HFFc6 (cell line): ENCODE results near the gene JAKMIP2. TPM values are rescaled to one million over a fixed set of nuclear protein-coding genes. Genes with fewer than 3 reads are reported as not detected.
"Not testable (repeated sequence)": the region's sequence is repeated elsewhere in the genome, so short reads cannot be mapped to it uniquely, and the experiment has no call there.

Experiments used
- DNase-seq: peaks from one replicate; pipeline ENCODE4 v3.0.0-alpha.2; 2018
- H3K27ac Mint-ChIP-seq: 2 replicates; pipeline ENCODE4 v1.8.0; 2020; ENCODE audit warnings: mild to moderate bottlenecking, mixed read lengths
- H3K27me3 Mint-ChIP-seq: 2 replicates; pipeline ENCODE4 v1.8.0; 2021; ENCODE audit warnings: mild to moderate bottlenecking, moderate library complexity, mixed read lengths; ENCODE audit not compliant: insufficient read depth
- H3K36me3 Mint-ChIP-seq: 2 replicates; pipeline ENCODE4 v1.8.0; 2021; ENCODE audit warnings: low read depth, mixed read lengths
- H3K4me1 Mint-ChIP-seq: 2 replicates; pipeline ENCODE4 v1.8.0; 2020; ENCODE audit warnings: low read depth, mixed read lengths
- H3K4me3 Mint-ChIP-seq: 2 replicates; pipeline ENCODE4 v1.8.0; 2020; ENCODE audit warnings: mild to moderate bottlenecking, moderate library complexity, mixed read lengths
- H3K9me3 Mint-ChIP-seq: 2 replicates; pipeline ENCODE4 v1.8.0; 2020; ENCODE audit warnings: mild to moderate bottlenecking, mixed read lengths
- total RNA-seq, 6 experiments: library from RNA; stranded (reverse); fragmentation: NEBNext Ultra II Directional; extraction: Animal tissue kit (Norgen Biotek cat#: 25700); gene quantifications; 2 replicates in 1 of 6; 3 replicates in 5 of 6; pipeline ENCODE4 v1.2.3, GENCODE V29; 2021
- TF ChIP-seq, protein P1 (sequence below): fragments of 200-600 bp; sonication (generic); IDR thresholded peaks from 2 replicates; pipeline ENCODE4 v1.5.0; 2021; ENCODE audit warnings: antibody characterized with exemption, mild to moderate bottlenecking

The JAKMIP2 gene
- total RNA-seq, 6 experiments from 2014 or later = not detected

DNA sequence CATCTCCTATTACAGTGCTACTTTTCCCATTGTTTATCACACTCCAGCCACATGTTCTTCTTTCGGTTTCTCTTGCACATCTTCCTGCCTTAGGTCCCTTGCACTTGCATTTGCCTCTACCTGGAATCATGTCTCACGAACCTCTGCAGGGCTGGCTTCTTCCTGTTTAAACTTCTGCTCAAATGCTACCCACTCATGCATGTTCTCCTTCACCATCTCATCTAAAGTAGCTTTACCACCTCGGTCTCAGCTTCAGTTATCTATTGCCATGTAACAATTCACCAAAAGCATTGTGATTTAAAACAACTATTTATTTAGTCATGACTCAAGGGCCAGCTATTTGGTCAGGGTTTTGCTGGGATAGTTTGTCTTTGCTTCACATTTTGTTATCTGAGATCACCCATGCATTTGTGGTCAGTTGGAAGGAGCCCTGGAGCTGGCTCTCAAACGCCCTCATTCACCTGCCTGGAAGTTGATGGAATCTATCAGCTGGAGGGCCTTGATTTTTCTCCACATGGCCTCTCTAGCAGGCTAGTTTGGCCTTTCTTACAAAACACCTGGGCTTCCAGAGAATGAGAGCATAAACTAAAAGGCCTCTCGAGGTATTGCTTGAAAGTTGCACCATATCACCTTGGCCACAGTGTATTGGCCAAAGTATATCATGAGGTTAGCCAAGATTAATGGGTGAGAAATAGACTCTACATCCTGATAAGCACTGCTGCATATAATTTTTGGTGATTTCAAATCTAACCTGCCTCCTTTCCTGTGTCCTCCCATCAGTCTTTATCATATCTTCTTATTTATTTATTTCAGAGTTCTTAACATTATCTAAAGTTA lies 27.5 kb upstream of the JAKMIP2 start:
- Mint-ChIP-seq H3K9me3 (peaks cover 6% of the 10 kb centered on the region), H3K4me3 (no peak overlapping the region), H3K27ac (no peak overlapping the region), H3K4me1 (no peaks in the 10 kb centered on the region), H3K36me3 (no peaks in the 10 kb centered on the region), H3K27me3 (no peaks in the 10 kb centered on the region)
- TF ChIP-seq, protein P1, sequence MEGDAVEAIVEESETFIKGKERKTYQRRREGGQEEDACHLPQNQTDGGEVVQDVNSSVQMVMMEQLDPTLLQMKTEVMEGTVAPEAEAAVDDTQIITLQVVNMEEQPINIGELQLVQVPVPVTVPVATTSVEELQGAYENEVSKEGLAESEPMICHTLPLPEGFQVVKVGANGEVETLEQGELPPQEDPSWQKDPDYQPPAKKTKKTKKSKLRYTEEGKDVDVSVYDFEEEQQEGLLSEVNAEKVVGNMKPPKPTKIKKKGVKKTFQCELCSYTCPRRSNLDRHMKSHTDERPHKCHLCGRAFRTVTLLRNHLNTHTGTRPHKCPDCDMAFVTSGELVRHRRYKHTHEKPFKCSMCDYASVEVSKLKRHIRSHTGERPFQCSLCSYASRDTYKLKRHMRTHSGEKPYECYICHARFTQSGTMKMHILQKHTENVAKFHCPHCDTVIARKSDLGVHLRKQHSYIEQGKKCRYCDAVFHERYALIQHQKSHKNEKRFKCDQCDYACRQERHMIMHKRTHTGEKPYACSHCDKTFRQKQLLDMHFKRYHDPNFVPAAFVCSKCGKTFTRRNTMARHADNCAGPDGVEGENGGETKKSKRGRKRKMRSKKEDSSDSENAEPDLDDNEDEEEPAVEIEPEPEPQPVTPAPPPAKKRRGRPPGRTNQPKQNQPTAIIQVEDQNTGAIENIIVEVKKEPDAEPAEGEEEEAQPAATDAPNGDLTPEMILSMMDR = no peak
- no peak for DNase-seq

DNA sequence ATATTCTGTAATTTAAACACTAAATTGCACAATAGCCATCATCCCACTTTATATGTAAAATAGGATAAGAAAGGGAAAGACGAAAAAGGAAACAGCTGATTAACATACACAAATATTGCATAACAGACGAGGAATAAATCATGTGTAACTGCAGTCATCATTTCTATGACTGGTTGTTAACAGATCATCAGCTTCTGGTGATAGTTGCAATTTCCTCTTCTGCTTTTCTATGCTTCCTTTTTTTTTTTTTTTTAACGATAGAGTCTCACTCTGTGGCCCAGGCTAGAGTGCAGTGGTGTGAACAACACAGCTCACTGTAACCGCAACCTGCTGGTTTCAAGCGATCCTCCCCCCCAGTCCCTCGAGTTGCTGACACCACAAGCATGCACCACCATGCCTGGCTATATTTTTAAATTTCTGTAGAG lies 22.5 kb upstream of the JAKMIP2 start:
- H3K27me3 Mint-ChIP-seq = no peaks in the 10 kb centered on the region
- no peak overlapping the region for H3K4me3 Mint-ChIP-seq
- no peak for DNase-seq
- H3K36me3 Mint-ChIP-seq = no peaks in the 10 kb centered on the region
- TF ChIP-seq, protein P1 = no peak
- no peaks in the 10 kb centered on the region for H3K4me1 Mint-ChIP-seq
- no peak overlapping the region for H3K27ac Mint-ChIP-seq
- H3K9me3 Mint-ChIP-seq = peaks cover 4% of the 10 kb centered on the region

DNA sequence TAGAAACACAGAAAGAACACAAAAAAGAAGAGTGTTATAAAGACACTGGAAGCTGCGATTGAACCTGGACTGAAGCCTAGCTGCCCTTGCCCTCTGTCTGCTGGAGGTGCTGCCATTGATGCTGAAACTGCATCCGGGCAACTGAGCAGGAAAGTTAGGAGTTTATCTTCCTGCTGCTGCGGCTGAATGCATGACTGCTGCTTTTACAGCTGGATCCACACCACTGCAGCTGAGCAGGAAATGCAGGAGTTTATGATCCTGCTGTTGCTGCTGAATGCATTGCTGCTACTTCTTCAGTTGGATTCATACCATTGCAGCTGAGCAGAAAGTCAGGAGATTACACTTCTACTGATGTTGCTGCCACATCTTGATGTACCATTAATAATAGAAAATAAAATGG lies 21.8 kb upstream of the JAKMIP2 start:
- no peak overlapping the region for H3K4me3 Mint-ChIP-seq
- H3K36me3 Mint-ChIP-seq = no peaks in the 10 kb centered on the region
- no peak for DNase-seq
- no peak overlapping the region for H3K27ac Mint-ChIP-seq
- H3K27me3 Mint-ChIP-seq = no peaks in the 10 kb centered on the region
- TF ChIP-seq, protein P1 = no peak
- H3K9me3 Mint-ChIP-seq = peaks cover 11% of the 10 kb centered on the region
- H3K4me1 Mint-ChIP-seq = no peaks in the 10 kb centered on the region

DNA sequence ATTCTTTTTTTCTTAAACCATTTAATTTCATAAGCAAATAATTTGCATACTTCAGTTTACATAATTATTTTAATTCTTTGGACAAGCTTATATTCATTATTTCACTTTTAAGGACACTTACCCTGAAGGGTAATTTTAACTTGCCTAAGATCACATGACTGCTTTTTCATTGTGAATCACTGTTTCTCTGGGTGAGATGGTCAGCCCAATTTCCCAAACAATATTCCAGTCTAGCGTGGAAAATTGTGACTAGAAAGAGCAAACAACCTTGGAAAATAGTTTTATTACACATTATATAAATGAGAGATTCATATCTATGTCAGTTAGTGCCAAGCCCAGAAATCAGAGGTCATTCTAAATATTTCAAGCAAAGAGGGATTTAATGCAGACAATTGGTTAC lies 21.4 kb upstream of the JAKMIP2 start:
- no peak overlapping the region for H3K4me3 Mint-ChIP-seq
- H3K27me3 Mint-ChIP-seq = no peaks in the 10 kb centered on the region

DNA sequence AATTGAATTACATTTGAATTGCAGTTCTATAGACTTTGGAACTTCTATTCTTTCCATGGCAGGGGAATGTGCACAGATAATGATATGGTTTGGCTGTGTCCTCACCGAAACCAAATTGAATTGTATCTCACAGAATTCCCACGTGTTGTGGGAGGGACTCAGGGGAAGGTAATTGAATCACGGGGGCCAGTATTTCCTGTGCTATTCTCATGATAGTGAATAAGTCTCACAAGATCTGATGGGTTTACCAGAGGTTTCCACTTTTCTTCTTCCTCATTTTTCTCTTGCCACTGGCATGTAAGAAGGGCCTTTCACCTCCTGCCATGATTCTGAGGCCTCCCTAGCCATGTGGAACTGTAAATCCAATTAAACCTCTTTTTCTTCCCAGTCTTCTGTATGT lies 20.6 kb upstream of the JAKMIP2 start:
- H3K27ac Mint-ChIP-seq = not testable (repeated sequence)

More for the DNA sequence above, 21.4 kb upstream of the JAKMIP2 start:
- peaks cover 12% of the 10 kb centered on the region for H3K9me3 Mint-ChIP-seq
- DNase-seq = no peak
- H3K27ac Mint-ChIP-seq = no peak overlapping the region
- TF ChIP-seq, protein P1 = no peak
- no peaks in the 10 kb centered on the region for H3K36me3 Mint-ChIP-seq
- H3K4me1 Mint-ChIP-seq = no peaks in the 10 kb centered on the region

DNA sequence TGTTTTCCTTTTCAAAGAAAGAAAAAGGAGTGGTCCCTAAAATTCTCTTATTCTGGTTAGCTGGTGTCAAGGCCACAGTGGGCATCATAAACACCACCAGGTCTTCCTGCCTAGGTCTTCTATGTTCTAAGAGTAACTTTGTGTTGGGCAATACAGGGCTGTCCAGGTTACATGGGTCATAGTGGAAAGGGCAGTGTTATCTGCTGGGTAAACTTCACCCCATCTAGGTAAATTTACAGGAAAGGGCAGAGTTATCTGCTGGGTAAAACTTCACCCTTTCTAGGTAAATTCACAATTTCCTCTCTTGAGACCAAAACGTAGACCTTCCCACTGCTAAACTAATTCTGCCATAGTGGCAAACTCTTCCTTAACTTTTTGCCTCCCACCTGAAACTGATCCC lies 18.9 kb upstream of the JAKMIP2 start:
- TF ChIP-seq, protein P1 = no peak
- Mint-ChIP-seq H3K36me3 (no peaks in the 10 kb centered on the region), H3K4me3 (no peak overlapping the region), H3K4me1 (no peaks in the 10 kb centered on the region), H3K9me3 (peaks cover 12% of the 10 kb centered on the region), H3K27me3 (no peaks in the 10 kb centered on the region), H3K27ac (no peak overlapping the region)
- no peak for DNase-seq

More for the DNA sequence above, 20.6 kb upstream of the JAKMIP2 start:
- H3K9me3 Mint-ChIP-seq = peaks cover 12% of the 10 kb centered on the region
- not testable (repeated sequence) for DNase-seq, H3K36me3 Mint-ChIP-seq, H3K27me3 Mint-ChIP-seq, H3K4me1 Mint-ChIP-seq, H3K4me3 Mint-ChIP-seq
